Liver (tissue), 9 donors: ENCODE measurements around the gene SERPINB8. TPM values are rescaled to one million over a fixed set of nuclear protein-coding genes. Genes with fewer than 3 reads are reported as not detected.

Source experiments
- DNase-seq: peaks from one replicate; pipeline ENCODE4 v3.0.0-alpha.2; 2017; ENCODE audit warnings: low spot score
- H3K27ac ChIP-seq, 2 donors: one replicate each; pipeline ENCODE4 v1.7.0; 2013; ENCODE audit warnings: inconsistent platforms in 2 of 2, low read length in 2 of 2, control low read depth in 1 of 2, low read depth in 1 of 2, mild to moderate bottlenecking in 1 of 2
- H3K27me3 ChIP-seq, 4 donors: one replicate each; pipeline versions ENCODE4 v1.6.1 to v1.7.0; 2013; ENCODE audit warnings: low read length in 3 of 4, inconsistent platforms in 1 of 4, mild to moderate bottlenecking in 1 of 4, moderate library complexity in 1 of 4; ENCODE audit not compliant: control insufficient read depth in 4 of 4, insufficient read depth in 4 of 4
- H3K36me3 ChIP-seq, 4 donors: one replicate each; pipeline versions ENCODE4 v1.6.1 to v1.7.0; 2013; ENCODE audit warnings: low read length in 3 of 4, mild to moderate bottlenecking in 3 of 4, low read depth in 1 of 4, moderate library complexity in 1 of 4; ENCODE audit not compliant: control insufficient read depth in 4 of 4, insufficient read depth in 3 of 4
- H3K4me1 ChIP-seq, 4 donors: one replicate each; pipeline versions ENCODE4 v1.6.1 to v1.7.0; 2013; ENCODE audit warnings: low read length in 3 of 4, mild to moderate bottlenecking in 3 of 4, moderate library complexity in 1 of 4; ENCODE audit not compliant: control insufficient read depth in 4 of 4, insufficient read depth in 4 of 4
- H3K4me3 ChIP-seq, 3 donors: one replicate each; pipeline versions ENCODE4 v1.6.1 to v1.7.0; 2013; ENCODE audit warnings: low read length in 3 of 3, control low read depth in 1 of 3, low read depth in 1 of 3, mild to moderate bottlenecking in 1 of 3
- H3K9ac ChIP-seq, 2 donors: one replicate each; pipeline ENCODE4 v1.7.0; 2013; ENCODE audit warnings: low read length in 2 of 2, mild to moderate bottlenecking in 2 of 2, moderate library complexity in 2 of 2, control low read depth in 1 of 2, low read depth in 1 of 2
- H3K9me3 ChIP-seq, 4 donors: one replicate each; pipeline versions ENCODE4 v1.6.1 to v1.7.0; 2013; ENCODE audit warnings: low read length in 3 of 4; ENCODE audit not compliant: control insufficient read depth in 4 of 4
- EGR1 ChIP-seq, 2 donors: IDR thresholded peaks; 2 replicates each; pipeline ENCODE4 v1.6.1; 2016 to 2018; ENCODE audit warnings: antibody characterized with exemption in 2 of 2, low read depth in 2 of 2
- FOXA1 ChIP-seq: IDR thresholded peaks from 2 replicates; pipeline ENCODE4 v1.6.1; 2016; ENCODE audit warnings: antibody characterized with exemption
- FOXA2 ChIP-seq: IDR thresholded peaks from 2 replicates; pipeline ENCODE4 v1.6.1; 2016; ENCODE audit warnings: antibody characterized with exemption
- GABPA ChIP-seq, 2 donors: IDR thresholded peaks in 1 of 2; conservative IDR thresholded peaks in 1 of 2; 2 replicates each; pipeline ENCODE4 v1.6.1; 2016; ENCODE audit warnings: antibody characterized with exemption in 2 of 2, mild to moderate bottlenecking in 1 of 2, moderate library complexity in 1 of 2
- HNF4A ChIP-seq, 2 donors: conservative IDR thresholded peaks; 2 replicates each; pipeline ENCODE4 v1.6.1; 2016; ENCODE audit warnings: antibody characterized with exemption in 2 of 2, mild to moderate bottlenecking in 2 of 2
- HNF4G ChIP-seq: IDR thresholded peaks from 2 replicates; pipeline ENCODE4 v1.6.1; 2016; ENCODE audit warnings: antibody characterized with exemption
- JUND ChIP-seq, 2 donors: IDR thresholded peaks; 2 replicates each; pipeline ENCODE4 v1.6.1; 2016; ENCODE audit warnings: antibody characterized with exemption in 2 of 2
- NR2F2 ChIP-seq: IDR thresholded peaks from 2 replicates; pipeline ENCODE4 v1.6.1; 2016; ENCODE audit warnings: antibody characterized with exemption
- RAD21 ChIP-seq, 2 donors: IDR thresholded peaks; 2 replicates each; pipeline ENCODE4 v1.6.1; 2016; ENCODE audit warnings: antibody characterized with exemption in 2 of 2, mild to moderate bottlenecking in 2 of 2
- RXRA ChIP-seq, 2 donors: IDR thresholded peaks; 2 replicates each; pipeline ENCODE4 v1.6.1; 2017 to 2018; ENCODE audit warnings: antibody characterized with exemption in 2 of 2, mild to moderate bottlenecking in 1 of 2
- SP1 ChIP-seq: IDR thresholded peaks from 2 replicates; pipeline ENCODE4 v1.6.1; 2018; ENCODE audit warnings: antibody characterized with exemption, mild to moderate bottlenecking
- TAF1 ChIP-seq: conservative IDR thresholded peaks from 2 replicates; pipeline ENCODE4 v1.6.1; 2016; ENCODE audit warnings: antibody characterized with exemption, mild to moderate bottlenecking
- YY1 ChIP-seq: IDR thresholded peaks from 2 replicates; pipeline ENCODE4 v1.6.1; 2016; ENCODE audit warnings: antibody characterized with exemption, mild to moderate bottlenecking
- WGBS: extraction: QIAGEN DNeasy Blood & Tissue Kit; methylation state at CpG from one replicate; pipeline ENCODE4 v1.1.7; 2013; 5-methylcytosine and 5-hydroxymethylcytosine counted together
- polyA plus RNA-seq, 2 donors: library from polyadenylated mRNA; stranded (reverse) in 1 of 2; unstranded in 1 of 2; fragments of 200-250 nt in 1 of 2; fragments of >200 nt in 1 of 2; fragmentation: Nextera tagmentation in 1 of 2; extraction: Ambion mirVana in 1 of 2; gene quantifications; one replicate each; pipeline versions ENCODE4 v1.2.1 to v1.2.3, GENCODE V29; 2013 to 2015
- total RNA-seq, 2 donors: library from RNA; depleted of rRNA; stranded (reverse); fragments of >200 nt; gene quantifications; one replicate each; pipeline ENCODE4 v1.2.3, GENCODE V29; 2014
- TF ChIP-seq, protein P1 (sequence below): IDR thresholded peaks from 2 replicates; pipeline ENCODE4 v1.6.1; 2016; ENCODE audit warnings: antibody characterized with exemption
- TF ChIP-seq, protein P2 (sequence below): IDR thresholded peaks from 2 replicates; pipeline ENCODE4 v1.6.1; 2016; ENCODE audit warnings: antibody characterized with exemption, mild to moderate bottlenecking
- TF ChIP-seq, protein P3 (sequence below): IDR thresholded peaks from 2 replicates; pipeline ENCODE4 v1.6.1; 2016; ENCODE audit warnings: antibody characterized with exemption
- TF ChIP-seq, protein P4 (sequence below): fragments of 150-350 bp; IDR thresholded peaks from 2 replicates; pipeline ENCODE4 v1.5.1; 2017; ENCODE audit warnings: improper control_type of control experiment, low read depth, low read length; ENCODE audit not compliant: missing input control
- TF ChIP-seq, protein P5 (sequence below): IDR thresholded peaks from 2 replicates; pipeline ENCODE4 v1.6.1; 2016; ENCODE audit warnings: antibody characterized with exemption
- donor health status: healthy.
- donor health status: healthy.
- donor health status: healthy.
- donor health status: healthy.
- donor health status: healthy.

SERPINB8 gene
- total and polyA plus RNA-seq, 4 donors, result 2.5 to 8.6 (median 6.7) TPM

DNA sequence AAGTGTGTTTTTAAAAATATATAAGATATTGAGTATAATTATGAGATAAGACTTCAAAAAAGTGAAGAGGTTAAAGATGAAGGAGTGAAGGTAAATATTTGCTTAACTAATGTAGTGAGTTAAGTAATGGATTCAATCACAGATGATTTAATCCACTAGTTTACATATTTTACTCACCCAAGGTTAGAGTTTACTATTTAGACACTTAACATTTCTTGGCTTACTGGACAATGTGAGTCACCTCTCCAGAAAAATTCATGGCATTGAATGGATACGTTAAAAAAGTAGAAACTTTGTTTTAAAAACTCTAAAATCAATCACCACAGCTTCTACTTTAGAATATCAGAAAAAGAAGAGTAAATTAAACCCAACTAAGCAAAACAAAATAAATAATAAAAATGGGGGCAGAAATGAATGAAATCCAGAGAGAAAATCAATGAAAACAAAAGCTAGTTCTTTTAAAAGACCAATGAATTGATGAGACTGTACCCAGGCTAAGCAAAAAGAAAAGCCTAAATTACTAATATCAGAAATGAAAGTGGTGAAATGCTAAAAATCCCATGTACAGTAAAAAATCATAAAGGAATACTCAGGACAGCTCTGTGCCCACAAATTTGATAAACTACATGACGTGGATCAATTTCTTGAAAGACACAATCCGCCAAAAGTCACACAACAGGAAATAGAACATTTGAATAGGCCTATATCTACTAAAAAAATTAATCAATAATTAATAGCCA, 22.7 kb upstream of the SERPINB8 start:
- H3K36me3 ChIP-seq, result no peaks in the 10 kb centered on the region
- TF ChIP-seq, protein P1, sequence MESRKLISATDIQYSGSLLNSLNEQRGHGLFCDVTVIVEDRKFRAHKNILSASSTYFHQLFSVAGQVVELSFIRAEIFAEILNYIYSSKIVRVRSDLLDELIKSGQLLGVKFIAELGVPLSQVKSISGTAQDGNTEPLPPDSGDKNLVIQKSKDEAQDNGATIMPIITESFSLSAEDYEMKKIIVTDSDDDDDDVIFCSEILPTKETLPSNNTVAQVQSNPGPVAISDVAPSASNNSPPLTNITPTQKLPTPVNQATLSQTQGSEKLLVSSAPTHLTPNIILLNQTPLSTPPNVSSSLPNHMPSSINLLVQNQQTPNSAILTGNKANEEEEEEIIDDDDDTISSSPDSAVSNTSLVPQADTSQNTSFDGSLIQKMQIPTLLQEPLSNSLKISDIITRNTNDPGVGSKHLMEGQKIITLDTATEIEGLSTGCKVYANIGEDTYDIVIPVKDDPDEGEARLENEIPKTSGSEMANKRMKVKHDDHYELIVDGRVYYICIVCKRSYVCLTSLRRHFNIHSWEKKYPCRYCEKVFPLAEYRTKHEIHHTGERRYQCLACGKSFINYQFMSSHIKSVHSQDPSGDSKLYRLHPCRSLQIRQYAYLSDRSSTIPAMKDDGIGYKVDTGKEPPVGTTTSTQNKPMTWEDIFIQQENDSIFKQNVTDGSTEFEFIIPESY, result no peak
- no peak for TF ChIP-seq JUND (IDR thresholded peaks at IDR 0.05)
- no peak for TF ChIP-seq NR2F2
- TF ChIP-seq, protein P2, sequence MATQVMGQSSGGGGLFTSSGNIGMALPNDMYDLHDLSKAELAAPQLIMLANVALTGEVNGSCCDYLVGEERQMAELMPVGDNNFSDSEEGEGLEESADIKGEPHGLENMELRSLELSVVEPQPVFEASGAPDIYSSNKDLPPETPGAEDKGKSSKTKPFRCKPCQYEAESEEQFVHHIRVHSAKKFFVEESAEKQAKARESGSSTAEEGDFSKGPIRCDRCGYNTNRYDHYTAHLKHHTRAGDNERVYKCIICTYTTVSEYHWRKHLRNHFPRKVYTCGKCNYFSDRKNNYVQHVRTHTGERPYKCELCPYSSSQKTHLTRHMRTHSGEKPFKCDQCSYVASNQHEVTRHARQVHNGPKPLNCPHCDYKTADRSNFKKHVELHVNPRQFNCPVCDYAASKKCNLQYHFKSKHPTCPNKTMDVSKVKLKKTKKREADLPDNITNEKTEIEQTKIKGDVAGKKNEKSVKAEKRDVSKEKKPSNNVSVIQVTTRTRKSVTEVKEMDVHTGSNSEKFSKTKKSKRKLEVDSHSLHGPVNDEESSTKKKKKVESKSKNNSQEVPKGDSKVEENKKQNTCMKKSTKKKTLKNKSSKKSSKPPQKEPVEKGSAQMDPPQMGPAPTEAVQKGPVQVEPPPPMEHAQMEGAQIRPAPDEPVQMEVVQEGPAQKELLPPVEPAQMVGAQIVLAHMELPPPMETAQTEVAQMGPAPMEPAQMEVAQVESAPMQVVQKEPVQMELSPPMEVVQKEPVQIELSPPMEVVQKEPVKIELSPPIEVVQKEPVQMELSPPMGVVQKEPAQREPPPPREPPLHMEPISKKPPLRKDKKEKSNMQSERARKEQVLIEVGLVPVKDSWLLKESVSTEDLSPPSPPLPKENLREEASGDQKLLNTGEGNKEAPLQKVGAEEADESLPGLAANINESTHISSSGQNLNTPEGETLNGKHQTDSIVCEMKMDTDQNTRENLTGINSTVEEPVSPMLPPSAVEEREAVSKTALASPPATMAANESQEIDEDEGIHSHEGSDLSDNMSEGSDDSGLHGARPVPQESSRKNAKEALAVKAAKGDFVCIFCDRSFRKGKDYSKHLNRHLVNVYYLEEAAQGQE, result no peak
- no peak for TF ChIP-seq SP1
- TF ChIP-seq, protein P3, sequence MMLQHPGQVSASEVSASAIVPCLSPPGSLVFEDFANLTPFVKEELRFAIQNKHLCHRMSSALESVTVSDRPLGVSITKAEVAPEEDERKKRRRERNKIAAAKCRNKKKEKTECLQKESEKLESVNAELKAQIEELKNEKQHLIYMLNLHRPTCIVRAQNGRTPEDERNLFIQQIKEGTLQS, result no peak
- TF ChIP-seq YY1, result no peak
- TF ChIP-seq, protein P4, sequence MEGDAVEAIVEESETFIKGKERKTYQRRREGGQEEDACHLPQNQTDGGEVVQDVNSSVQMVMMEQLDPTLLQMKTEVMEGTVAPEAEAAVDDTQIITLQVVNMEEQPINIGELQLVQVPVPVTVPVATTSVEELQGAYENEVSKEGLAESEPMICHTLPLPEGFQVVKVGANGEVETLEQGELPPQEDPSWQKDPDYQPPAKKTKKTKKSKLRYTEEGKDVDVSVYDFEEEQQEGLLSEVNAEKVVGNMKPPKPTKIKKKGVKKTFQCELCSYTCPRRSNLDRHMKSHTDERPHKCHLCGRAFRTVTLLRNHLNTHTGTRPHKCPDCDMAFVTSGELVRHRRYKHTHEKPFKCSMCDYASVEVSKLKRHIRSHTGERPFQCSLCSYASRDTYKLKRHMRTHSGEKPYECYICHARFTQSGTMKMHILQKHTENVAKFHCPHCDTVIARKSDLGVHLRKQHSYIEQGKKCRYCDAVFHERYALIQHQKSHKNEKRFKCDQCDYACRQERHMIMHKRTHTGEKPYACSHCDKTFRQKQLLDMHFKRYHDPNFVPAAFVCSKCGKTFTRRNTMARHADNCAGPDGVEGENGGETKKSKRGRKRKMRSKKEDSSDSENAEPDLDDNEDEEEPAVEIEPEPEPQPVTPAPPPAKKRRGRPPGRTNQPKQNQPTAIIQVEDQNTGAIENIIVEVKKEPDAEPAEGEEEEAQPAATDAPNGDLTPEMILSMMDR, result no peak
- TF ChIP-seq GABPA (IDR thresholded peaks at IDR 0.05 in 1 of 2, conservative IDR thresholded peaks at IDR 0.05 in 1 of 2), result no peak
- no peak for TF ChIP-seq FOXA1
- TF ChIP-seq, protein P5, sequence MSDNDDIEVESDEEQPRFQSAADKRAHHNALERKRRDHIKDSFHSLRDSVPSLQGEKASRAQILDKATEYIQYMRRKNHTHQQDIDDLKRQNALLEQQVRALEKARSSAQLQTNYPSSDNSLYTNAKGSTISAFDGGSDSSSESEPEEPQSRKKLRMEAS, result no peak
- TF ChIP-seq TAF1, result no peak
- no peak for TF ChIP-seq HNF4G
- TF ChIP-seq EGR1 (IDR thresholded peaks at IDR 0.05; ENCODE audit: low read depth in 2 of 2), result no peak
- no peak for TF ChIP-seq RXRA (IDR thresholded peaks at IDR 0.05)
- TF ChIP-seq RAD21 (IDR thresholded peaks at IDR 0.05), result no peak
- no peak for TF ChIP-seq HNF4A (conservative IDR thresholded peaks at IDR 0.05)
- TF ChIP-seq FOXA2, result no peak
- no peak overlapping the region for H3K4me3 ChIP-seq
- 89% methylated on average over 3 of the region's 3 CpGs for WGBS
- H3K27ac ChIP-seq, result no peak overlapping the region
- H3K9me3 ChIP-seq, result no peaks in the 10 kb centered on the region
- no peaks in the 10 kb centered on the region for H3K27me3 ChIP-seq
- peaks cover 0 to 8% (median 3%) of the 10 kb centered on the region in 4 donors for H3K4me1 ChIP-seq
- no peak for DNase-seq
- no peak overlapping the region for H3K9ac ChIP-seq
